Stimulated activated CD4-positive, alpha-beta T cell treated with anti-CD3 and anti-CD28 coated beads, Interleukin-4, amount 100 ng/mL, for 24 hours (primary cell): ENCODE results near the gene IFT43.

Source experiments
- DNase-seq: peaks from one replicate; pipeline ENCODE4 v3.0.0-alpha.2; 2020

The IFT43 gene

GRCh38 chr14:76083796-76084765, 98.5 kb downstream of the IFT43 start:
- no peak for DNase-seq

- no peak for DNase-seq
These were observed 99.8 kb downstream of the IFT43 start for GRCh38 chr14:76085358-76085757.

- DNase-seq, result no peak
These were observed 101.1 kb downstream of the IFT43 start for GRCh38 chr14:76086636-76087035.

- DNase-seq, result no peak
These were observed 102.8 kb downstream of the IFT43 start for GRCh38 chr14:76088326-76088725.

GRCh38 chr14:76088771-76089571, 103.4 kb downstream of the IFT43 start:
- DNase-seq, result no peak

- no peak for DNase-seq
These were observed 104.0 kb downstream of the IFT43 start for GRCh38 chr14:76089575-76089974.

- no peak for DNase-seq
These were observed 105.2 kb downstream of the IFT43 start for GRCh38 chr14:76090616-76091391.

- no peak for DNase-seq
These were observed 107.5 kb downstream of the IFT43 start for GRCh38 chr14:76093077-76093476.

GRCh38 chr14:76096257-76096656, 110.7 kb downstream of the IFT43 start:
- DNase-seq, result no peak

GRCh38 chr14:76097547-76097946, 112.0 kb downstream of the IFT43 start:
- DNase-seq, result no peak

- DNase-seq, result no peak
These were observed 112.5 kb downstream of the IFT43 start for GRCh38 chr14:76098047-76098446.

- DNase-seq, result no peak
These were observed 113.5 kb downstream of the IFT43 start for GRCh38 chr14:76098916-76099675.

GRCh38 chr14:76100236-76100635, 114.7 kb downstream of the IFT43 start:
- DNase-seq, result no peak

GRCh38 chr14:76101391-76102379, 116.1 kb downstream of the IFT43 start:
- DNase-seq, result no peak

- no peak for DNase-seq
These were observed 119.3 kb downstream of the IFT43 start for GRCh38 chr14:76104802-76105355.

GRCh38 chr14:76106188-76106587, 120.6 kb downstream of the IFT43 start:
- DNase-seq, result no peak

GRCh38 chr14:76109087-76109880, 123.7 kb downstream of the IFT43 start:
- no peak for DNase-seq

GRCh38 chr14:76112889-76113624, 127.5 kb downstream of the IFT43 start:
- no peak for DNase-seq

- DNase-seq, result no peak
These were observed 128.1 kb downstream of the IFT43 start for GRCh38 chr14:76113691-76114090.
